ENCODE measurements around the gene ZNF280D.

DNA sequence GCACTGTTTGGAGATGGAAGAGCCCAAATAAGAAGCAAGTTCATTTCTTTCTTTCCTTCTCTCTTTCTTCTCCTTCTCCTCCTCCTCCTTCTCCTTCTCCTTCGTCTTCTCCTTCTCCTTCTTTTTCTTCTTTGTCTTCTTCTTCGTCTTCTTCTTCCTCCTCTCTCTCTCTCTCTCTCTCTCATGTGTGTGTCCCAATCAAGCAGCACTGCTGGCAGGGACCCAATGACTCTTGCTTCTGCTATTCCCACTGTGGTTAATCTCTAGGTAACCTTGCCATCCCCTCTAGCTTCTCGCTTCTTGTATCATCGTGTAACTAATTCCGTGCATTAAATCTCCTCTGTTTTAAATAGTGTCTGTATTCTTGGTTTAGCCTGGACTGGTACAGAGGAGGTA lies 26.1 kb upstream of the ZNF280D start:
- TF ChIP-seq, protein P1, sequence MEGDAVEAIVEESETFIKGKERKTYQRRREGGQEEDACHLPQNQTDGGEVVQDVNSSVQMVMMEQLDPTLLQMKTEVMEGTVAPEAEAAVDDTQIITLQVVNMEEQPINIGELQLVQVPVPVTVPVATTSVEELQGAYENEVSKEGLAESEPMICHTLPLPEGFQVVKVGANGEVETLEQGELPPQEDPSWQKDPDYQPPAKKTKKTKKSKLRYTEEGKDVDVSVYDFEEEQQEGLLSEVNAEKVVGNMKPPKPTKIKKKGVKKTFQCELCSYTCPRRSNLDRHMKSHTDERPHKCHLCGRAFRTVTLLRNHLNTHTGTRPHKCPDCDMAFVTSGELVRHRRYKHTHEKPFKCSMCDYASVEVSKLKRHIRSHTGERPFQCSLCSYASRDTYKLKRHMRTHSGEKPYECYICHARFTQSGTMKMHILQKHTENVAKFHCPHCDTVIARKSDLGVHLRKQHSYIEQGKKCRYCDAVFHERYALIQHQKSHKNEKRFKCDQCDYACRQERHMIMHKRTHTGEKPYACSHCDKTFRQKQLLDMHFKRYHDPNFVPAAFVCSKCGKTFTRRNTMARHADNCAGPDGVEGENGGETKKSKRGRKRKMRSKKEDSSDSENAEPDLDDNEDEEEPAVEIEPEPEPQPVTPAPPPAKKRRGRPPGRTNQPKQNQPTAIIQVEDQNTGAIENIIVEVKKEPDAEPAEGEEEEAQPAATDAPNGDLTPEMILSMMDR (IDR thresholded peaks at IDR 0.05) = no peak
- TF ChIP-seq POLR2A (IDR thresholded peaks at IDR 0.05) = no peak
